Activated CD4-positive, alpha-beta memory T cell treated with anti-CD3 and anti-CD28 coated beads for 36 hours (primary cell): ENCODE results near the gene CKAP2L. TPM values are rescaled to one million over a fixed set of nuclear protein-coding genes. Genes with fewer than 3 reads are reported as not detected.

ENCODE experiments used
- CTCF ChIA-PET: fragments of 350-600 bp; sonication (Branson Sonifier 250); formaldehyde crosslinking; loops from one replicate; lab custom pipeline; 2021; ENCODE audit warnings: antibody characterized with exemption, inconsistent platforms; lab: Charles Lee
- POLR2A ChIA-PET: fragments of 350-600 bp; sonication (Branson Sonifier 250); formaldehyde crosslinking; loops from one replicate; lab custom pipeline; 2021; ENCODE audit warnings: antibody characterized with exemption; lab: Charles Lee
- DNase-seq: peaks from one replicate; pipeline ENCODE4 v3.0.0-alpha.2; 2020
- H3K27ac Mint-ChIP-seq: one replicate; pipeline ENCODE4 v1.8.0; 2021; ENCODE audit warnings: mixed read lengths
- H3K27me3 Mint-ChIP-seq: one replicate; pipeline ENCODE4 v1.8.0; 2021; ENCODE audit warnings: mixed read lengths
- H3K36me3 Mint-ChIP-seq: one replicate; pipeline ENCODE4 v1.8.0; 2021; ENCODE audit warnings: mixed read lengths
- H3K4me1 Mint-ChIP-seq: one replicate; pipeline ENCODE4 v1.8.0; 2021; ENCODE audit warnings: low read depth, mixed read lengths
- H3K4me3 Mint-ChIP-seq: one replicate; pipeline ENCODE4 v1.8.0; 2021; ENCODE audit warnings: mild to moderate bottlenecking, mixed read lengths
- H3K9me3 Mint-ChIP-seq: one replicate; pipeline ENCODE4 v1.8.0; 2021; ENCODE audit warnings: mixed read lengths
- intact Hi-C: fragments of 100-400 bp; cut with micrococcal nuclease; formaldehyde crosslinking; loops from one replicate; pipeline ENCODE4 v1.15.1; 2023
- total RNA-seq, 2 experiments: library from RNA; stranded (reverse); gene quantifications; one replicate each; pipeline ENCODE4 v1.2.3, GENCODE V29; 2021

CKAP2L gene
- total RNA-seq, 2 experiments from 2014 or later = 42.1 to 46.1 TPM

DNA sequence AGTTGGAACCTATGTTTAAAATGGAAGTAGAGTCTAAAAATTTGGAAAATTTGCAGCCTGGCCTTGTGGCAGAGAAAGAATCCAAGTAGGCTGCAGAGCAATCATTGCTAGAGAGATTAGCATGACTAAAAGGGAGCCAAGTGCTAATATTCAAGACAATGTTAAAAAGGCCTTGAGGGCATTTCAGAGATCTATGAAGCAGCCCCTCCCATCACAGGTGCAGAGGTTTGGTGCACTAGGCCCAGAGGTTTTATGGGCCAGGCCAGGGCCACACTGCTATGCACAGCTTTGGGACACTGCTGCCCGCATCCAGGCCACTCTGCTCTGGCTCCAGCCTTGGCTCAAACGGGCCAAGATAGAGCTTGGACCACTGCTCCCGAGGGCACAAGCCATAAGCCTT is 26.6 kb upstream of the CKAP2L start:
- Mint-ChIP-seq H3K27me3 (peaks cover 2% of the 10 kb centered on the region), H3K36me3 (peaks cover 2% of the 10 kb centered on the region), H3K4me3 (no peak overlapping the region), H3K4me1 (peaks cover 23% of the 10 kb centered on the region), H3K9me3 (peaks cover 5% of the 10 kb centered on the region), H3K27ac (no peak overlapping the region)
- ChIA-PET CTCF (no interaction called here), POLR2A (no interaction called here)
- intact Hi-C loops = no loop called here
- no peak for DNase-seq

DNA sequence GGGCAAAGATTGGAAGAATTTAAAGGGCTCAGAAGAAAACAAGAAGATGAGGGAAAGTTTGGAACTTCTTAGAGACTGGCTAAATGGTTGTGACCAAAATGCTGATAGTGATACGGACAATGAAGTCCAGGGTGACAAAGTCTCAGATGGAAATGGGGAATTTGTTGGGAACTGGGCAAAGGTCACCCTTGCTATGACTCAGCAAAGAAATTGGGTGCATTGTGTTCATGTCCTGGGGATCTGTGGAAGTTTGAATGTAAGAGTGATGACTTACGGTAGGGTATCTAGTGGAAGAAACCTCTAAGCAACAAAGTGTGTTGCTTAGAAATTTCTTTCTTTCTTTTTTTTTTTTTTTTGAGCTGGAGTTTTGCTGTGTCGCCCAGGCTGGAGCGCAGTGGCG is 25.9 kb upstream of the CKAP2L start:
- H3K9me3 Mint-ChIP-seq = peaks cover 5% of the 10 kb centered on the region
- peaks cover 20% of the 10 kb centered on the region for H3K4me1 Mint-ChIP-seq
- H3K27ac Mint-ChIP-seq = no peak overlapping the region
- DNase-seq = no peak
- CTCF ChIA-PET = no interaction called here
- no peaks in the 10 kb centered on the region for H3K36me3 Mint-ChIP-seq
- peaks cover 4% of the 10 kb centered on the region for H3K27me3 Mint-ChIP-seq
- intact Hi-C loops = no loop called here
- POLR2A ChIA-PET = no interaction called here
- H3K4me3 Mint-ChIP-seq = no peak overlapping the region

DNA sequence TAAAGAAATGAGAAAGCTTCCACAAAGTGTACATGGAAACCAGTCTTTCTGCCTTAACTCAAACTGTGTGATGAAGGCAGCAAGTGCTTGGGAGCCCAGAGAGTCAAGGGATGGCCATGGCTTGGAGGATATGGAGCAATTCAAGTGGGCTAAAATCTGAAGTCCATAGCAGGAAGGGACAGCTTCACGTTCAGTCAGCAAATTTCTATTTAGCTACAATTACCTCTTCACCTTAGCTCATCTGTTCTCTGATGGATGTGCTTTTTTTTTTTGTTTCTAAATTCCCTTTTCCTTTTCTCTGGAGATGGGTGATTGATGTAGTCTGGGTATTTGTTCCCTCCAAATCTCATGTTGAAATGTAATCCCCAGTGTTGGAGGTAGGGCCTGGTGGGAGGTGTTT is 24.8 kb upstream of the CKAP2L start:
- Mint-ChIP-seq H3K4me1 (peaks cover 16% of the 10 kb centered on the region), H3K27ac (no peak overlapping the region), H3K9me3 (peaks cover 5% of the 10 kb centered on the region), H3K4me3 (no peak overlapping the region), H3K27me3 (peaks cover 4% of the 10 kb centered on the region), H3K36me3 (no peaks in the 10 kb centered on the region)
- POLR2A ChIA-PET = no interaction called here
- no peak for DNase-seq
- CTCF ChIA-PET = interaction anchor here (1.0 to 1.5 kb wide), 3 partner anchors 40 to 96 kb away, joined by 3 to 5 read pairs (median 5); no protein-coding TSS in a partner anchor
- intact Hi-C loops = no loop called here

DNA sequence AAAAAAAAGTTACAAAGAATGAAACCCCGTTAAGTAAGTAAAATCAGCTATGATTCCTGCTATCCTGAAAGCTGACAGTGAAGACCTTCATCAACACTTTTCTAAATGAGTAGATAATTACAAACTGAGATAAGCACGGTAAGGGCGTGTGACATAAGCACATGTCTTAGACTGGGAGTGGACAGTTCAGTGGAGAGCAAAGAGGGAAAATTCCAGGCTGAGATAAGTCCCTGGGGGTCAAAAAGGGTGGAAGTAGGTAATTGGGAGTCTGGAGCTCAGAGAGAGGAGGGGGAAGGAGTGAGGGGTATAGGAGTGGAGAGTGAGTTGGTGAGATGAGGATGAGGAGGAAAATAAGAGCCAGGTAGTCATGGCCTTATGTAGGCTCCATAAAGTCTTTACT is 24.2 kb upstream of the CKAP2L start:
- no peak for DNase-seq
- H3K36me3 Mint-ChIP-seq = no peaks in the 10 kb centered on the region
- H3K27me3 Mint-ChIP-seq = peaks cover 4% of the 10 kb centered on the region
- H3K4me3 Mint-ChIP-seq = no peak overlapping the region
- POLR2A ChIA-PET = no interaction called here
- CTCF ChIA-PET = interaction anchor here (1.0 to 1.5 kb wide), 3 partner anchors 39 to 96 kb away, joined by 3 to 5 read pairs (median 5); no protein-coding TSS in a partner anchor
- intact Hi-C loops = no loop called here
- peaks cover 13% of the 10 kb centered on the region for H3K4me1 Mint-ChIP-seq
- H3K27ac Mint-ChIP-seq = no peak overlapping the region
- H3K9me3 Mint-ChIP-seq = peaks cover 5% of the 10 kb centered on the region

DNA sequence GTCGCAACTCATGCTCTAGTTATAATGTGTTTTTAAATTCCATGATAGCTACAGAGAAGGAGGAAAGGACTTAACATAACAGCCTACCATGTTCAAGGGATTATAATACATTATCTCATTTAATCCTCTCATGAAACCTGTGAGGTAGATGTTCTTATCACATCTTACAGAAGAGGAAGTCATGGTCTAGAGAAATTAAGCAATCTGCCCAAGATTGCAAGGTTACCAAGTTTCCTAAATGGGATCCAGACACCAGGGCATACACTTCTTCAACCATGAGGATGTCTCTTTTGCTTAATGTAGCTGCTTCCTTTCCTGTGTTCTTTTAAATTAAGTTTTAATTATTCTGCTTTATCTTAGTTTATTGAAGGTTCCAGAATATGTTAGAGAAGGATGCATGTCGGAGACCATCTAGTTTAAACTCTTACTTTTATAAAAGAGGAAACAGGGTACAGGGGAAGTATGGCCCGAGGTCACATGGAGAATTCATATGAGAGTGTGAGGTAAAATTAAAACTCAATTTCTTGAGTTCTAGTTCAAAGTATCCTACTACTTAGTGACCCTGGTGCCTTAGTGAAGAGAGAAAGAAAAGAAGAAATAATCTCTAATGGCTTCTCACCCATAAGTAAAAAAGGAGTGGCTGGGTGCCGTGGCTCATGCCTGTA is 23.5 kb upstream of the CKAP2L start:
- POLR2A ChIA-PET = no interaction called here
- H3K4me3 Mint-ChIP-seq = no peak overlapping the region
- H3K27ac Mint-ChIP-seq = no peak overlapping the region
- H3K4me1 Mint-ChIP-seq = peaks cover 5% of the 10 kb centered on the region
- no peaks in the 10 kb centered on the region for H3K9me3 Mint-ChIP-seq
- no peaks in the 10 kb centered on the region for H3K36me3 Mint-ChIP-seq
- CTCF ChIA-PET = no interaction called here
- intact Hi-C loops = no loop called here
- peaks cover 4% of the 10 kb centered on the region for H3K27me3 Mint-ChIP-seq
- no peak for DNase-seq

DNA sequence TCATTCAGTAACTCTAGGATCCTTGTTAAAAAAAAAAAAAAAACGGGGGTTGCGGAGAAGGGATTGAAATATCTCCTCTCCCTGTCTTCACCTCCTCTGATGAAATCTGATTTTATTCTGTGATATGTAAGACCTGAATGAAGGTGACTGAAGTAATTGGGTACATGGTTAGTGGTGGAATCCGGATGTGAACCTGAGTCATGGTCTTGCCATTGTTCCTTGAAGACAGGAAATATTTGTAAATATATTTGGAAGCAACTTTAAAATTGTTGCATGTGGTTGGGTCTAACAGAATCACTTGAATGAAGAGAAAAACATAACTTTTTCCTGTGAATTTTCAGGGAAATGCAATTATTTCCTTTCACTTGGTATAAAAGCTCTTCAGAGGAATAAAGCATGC is 22.9 kb upstream of the CKAP2L start:
- POLR2A ChIA-PET = no interaction called here
- CTCF ChIA-PET = interaction anchor here (1.4 to 1.9 kb wide), 2 partner anchors 38 to 98 kb away, joined by 3 to 7 read pairs; no protein-coding TSS in a partner anchor
- H3K9me3 Mint-ChIP-seq = no peaks in the 10 kb centered on the region
- H3K4me1 Mint-ChIP-seq = peaks cover 3% of the 10 kb centered on the region
- peaks cover 4% of the 10 kb centered on the region for H3K27me3 Mint-ChIP-seq
- no peak for DNase-seq
- H3K36me3 Mint-ChIP-seq = no peaks in the 10 kb centered on the region
- H3K27ac Mint-ChIP-seq = no peak overlapping the region
- H3K4me3 Mint-ChIP-seq = no peak overlapping the region
- intact Hi-C loops = no loop called here

DNA sequence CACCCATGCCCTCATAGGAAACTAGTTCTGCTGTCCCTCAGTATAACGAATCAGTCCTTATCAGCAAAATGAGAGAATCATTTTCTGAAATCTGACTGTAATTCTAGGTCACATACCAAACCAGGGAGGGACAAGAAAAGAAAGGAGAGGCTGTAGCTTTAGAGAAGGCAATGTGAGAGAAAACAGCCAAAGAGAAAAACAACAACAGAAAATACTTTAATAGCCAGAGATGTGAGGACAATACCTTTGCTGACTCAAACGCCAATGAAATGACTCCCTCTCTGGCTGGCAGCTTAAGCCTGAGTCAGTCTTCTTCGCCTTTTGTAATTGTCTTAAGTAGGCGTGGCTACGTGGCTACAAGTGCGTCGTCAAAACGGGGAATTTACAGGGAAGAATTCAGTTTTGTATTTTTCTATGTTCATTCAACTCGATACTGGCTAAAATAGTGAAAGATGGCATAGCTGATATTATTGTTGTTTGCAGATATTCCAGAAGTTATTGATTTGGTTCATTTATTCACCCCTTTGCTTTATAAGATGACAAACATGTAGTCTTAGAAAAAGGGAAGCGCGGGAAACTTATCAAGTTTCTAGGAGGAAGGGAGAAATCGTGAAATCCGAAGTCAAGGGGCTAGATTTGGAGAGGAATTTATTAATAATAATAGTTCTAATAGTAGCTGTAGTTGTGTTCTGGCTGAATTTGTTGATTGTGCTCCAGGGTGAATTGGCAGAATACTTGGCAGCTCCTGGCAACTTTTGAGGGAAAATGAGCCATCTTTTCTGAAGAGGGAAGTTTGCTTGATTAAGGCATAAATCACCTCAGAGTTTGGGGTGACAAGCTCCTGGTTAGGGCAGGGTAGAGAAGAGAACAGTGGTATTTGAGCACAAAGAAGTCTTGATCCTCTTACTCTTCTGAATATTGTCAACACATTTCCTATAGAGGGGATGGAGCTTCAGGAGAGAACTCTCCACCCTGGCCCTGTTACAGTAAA is 20.1 kb upstream of the CKAP2L start, which contains the start of gene IL1A:
Gene IL1A (minus strand): TSS at position 295 of the 991 bp plus-strand sequence. CDS start 723 bp downstream, outside the sequence.
- ChIA-PET CTCF (interaction anchor here (0.6 to 1.3 kb wide), 6 partner anchors 35 to 175 kb away, joined by 3 to 7 read pairs (median 3); no protein-coding TSS in a partner anchor), POLR2A (no interaction called here)
- Mint-ChIP-seq H3K9me3 (no peaks in the 10 kb centered on the region), H3K27ac (no peak within 1 kb of the TSS), H3K4me3 (peak within 1 kb of the TSS; percentile 34), H3K36me3 (no peaks in the 10 kb centered on the region), H3K27me3 (peaks cover 4% of the 10 kb centered on the region), H3K4me1 (peaks cover 3% of the 10 kb centered on the region)
- intact Hi-C loops = no loop called here
- DNase-seq = peak; percentile 42

DNA sequence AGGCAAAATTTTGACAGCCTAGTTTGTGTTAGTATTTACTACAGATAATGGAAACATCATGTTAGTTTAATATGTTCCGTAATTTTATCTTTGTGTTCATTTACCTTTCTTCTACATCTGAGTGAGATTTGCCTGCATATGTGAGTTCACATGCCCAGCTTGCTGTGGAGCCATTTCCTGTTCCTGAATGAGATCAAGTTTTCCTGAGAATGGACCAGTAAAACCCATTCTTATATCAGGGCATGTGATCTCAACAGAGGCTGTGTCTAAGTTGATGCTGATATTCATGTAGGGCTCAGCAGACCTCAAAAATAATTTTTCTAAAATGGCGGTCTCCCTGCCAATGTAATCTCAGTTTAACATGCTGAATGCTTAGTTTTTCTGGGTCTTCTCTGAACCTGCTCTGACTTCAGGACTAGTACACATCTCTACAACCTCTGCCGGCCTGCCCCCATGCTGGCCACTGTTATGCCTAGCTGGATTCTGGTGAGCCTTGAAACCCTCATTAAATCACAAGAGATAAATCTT is 18.8 kb upstream of the CKAP2L start:
- ChIA-PET CTCF (interaction anchor here (1.1 to 1.5 kb wide), 4 partner anchors 12 to 102 kb away, joined by 3 to 6 read pairs (median 4); no protein-coding TSS in a partner anchor), POLR2A (no interaction called here)
- Mint-ChIP-seq H3K27me3 (peaks cover 2% of the 10 kb centered on the region), H3K4me1 (peaks cover 3% of the 10 kb centered on the region), H3K4me3 (peak overlapping the region; percentile 34), H3K36me3 (no peaks in the 10 kb centered on the region), H3K27ac (no peak overlapping the region), H3K9me3 (no peaks in the 10 kb centered on the region)
- no peak for DNase-seq
- intact Hi-C loops = no loop called here

DNA sequence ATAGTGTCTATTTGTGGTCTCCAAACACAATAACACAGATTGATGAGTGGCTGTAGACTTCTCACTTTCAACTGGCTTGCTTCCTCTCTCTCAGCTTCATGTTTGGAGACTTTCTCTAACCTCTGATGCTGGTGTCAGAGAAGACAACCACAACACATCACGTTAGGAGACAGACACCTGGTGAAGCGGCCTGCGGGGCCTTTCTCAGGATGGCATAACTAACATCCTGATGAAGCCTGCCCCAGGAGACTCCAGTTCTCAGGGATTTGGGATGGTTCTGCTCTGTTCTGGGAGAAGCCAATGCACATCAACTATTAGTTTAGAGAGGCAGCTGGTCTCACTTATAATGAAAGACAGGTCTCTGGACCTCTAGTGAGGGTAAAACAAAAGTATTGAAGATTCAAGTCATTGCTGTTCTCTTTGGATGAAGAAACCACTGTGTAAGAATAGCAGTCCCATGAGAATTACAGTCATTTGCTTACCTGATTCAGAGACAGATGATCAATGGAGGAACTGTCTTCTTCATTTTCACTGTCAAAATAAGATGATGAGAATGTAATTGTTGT is 17.9 kb upstream of the CKAP2L start:
- H3K27ac Mint-ChIP-seq = no peak overlapping the region
- POLR2A ChIA-PET = no interaction called here
- H3K36me3 Mint-ChIP-seq = peaks cover 2% of the 10 kb centered on the region
- CTCF ChIA-PET = interaction anchor here (1.1 to 1.5 kb wide), 4 partner anchors 11 to 103 kb away, joined by 3 to 6 read pairs (median 4); no protein-coding TSS in a partner anchor
- no peaks in the 10 kb centered on the region for H3K9me3 Mint-ChIP-seq
- peaks cover 2% of the 10 kb centered on the region for H3K27me3 Mint-ChIP-seq
- intact Hi-C loops = no loop called here
- H3K4me3 Mint-ChIP-seq = peak overlapping the region; percentile 24
- no peak for DNase-seq
- H3K4me1 Mint-ChIP-seq = peaks cover 9% of the 10 kb centered on the region

DNA sequence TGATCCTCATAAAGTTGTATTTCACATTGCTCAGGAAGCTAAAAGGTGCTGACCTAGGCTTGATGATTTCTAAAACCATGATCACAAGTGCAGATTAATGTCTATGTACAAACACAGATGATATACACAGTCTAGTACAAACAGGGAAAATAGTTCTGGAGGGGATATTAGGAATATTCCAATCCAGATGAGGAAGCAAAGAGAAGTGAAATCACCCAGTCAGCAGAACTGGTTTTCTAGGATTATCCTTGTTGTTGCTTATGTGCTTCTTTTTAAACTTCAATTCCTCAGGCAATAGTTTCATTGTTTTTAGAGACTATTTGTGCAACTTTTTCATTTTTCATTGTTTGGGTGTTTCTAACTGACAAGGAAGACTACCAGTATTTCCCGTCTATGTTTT is 15.2 kb upstream of the CKAP2L start:
- Mint-ChIP-seq H3K4me3 (no peak overlapping the region), H3K4me1 (peaks cover 19% of the 10 kb centered on the region), H3K36me3 (peaks cover 3% of the 10 kb centered on the region), H3K9me3 (no peaks in the 10 kb centered on the region), H3K27me3 (no peaks in the 10 kb centered on the region), H3K27ac (no peak overlapping the region)
- ChIA-PET CTCF (no interaction called here), POLR2A (no interaction called here)
- no peak for DNase-seq
- intact Hi-C loops = no loop called here

DNA sequence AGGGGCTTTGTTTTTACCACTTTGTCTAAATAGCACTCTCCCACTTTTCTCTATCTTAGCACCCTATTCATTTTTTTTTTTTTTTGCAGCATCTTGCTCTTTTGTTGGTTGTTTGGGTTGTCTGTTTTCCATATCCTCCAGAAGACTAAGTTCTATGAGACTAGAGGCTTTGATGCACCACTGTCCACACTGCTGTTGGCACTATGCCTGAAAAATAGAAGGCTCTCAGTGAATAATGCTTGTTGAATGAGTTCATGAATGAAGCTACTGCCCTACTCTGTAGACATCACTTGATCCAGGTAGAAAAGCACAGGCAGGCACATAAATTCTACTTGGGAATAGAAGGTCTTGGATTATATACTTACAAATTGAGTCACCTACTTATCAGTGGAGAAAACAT is 12.6 kb upstream of the CKAP2L start:
- no peak for DNase-seq
- intact Hi-C loops = no loop called here
- Mint-ChIP-seq H3K9me3 (no peaks in the 10 kb centered on the region), H3K27ac (no peak overlapping the region), H3K4me1 (peaks cover 16% of the 10 kb centered on the region), H3K4me3 (no peak overlapping the region), H3K36me3 (peaks cover 3% of the 10 kb centered on the region), H3K27me3 (no peaks in the 10 kb centered on the region)
- POLR2A ChIA-PET = no interaction called here
- CTCF ChIA-PET = interaction anchor here (0.7 kb wide), 1 partner anchor 40 kb away, joined by 3 read pairs; no protein-coding TSS in a partner anchor
